CD14-positive monocyte (primary cell): Measurements from ENCODE around the gene ANGPTL2. TPM values are rescaled to one million over a fixed set of nuclear protein-coding genes. Genes with fewer than 3 reads are reported as not detected.

ENCODE experiments used
- DNase-seq, 3 donors: peaks; one replicate each; pipeline ENCODE4 v3.0.0-alpha.2; 2011 to 2022
- H2AFZ ChIP-seq: 2 replicates; pipeline ENCODE4 v1.6.0; 2012; ENCODE audit warnings: mild to moderate bottlenecking, low read depth, low read length, inconsistent platforms; ENCODE audit not compliant: insufficient read depth, poor library complexity, severe bottlenecking
- H3K27ac ChIP-seq, 2 donors: 1 replicate in 1 of 2; 2 replicates in 1 of 2; pipeline ENCODE4 v1.5.1; 2012 to 2013; ENCODE audit warnings: low read length in 2 of 2, control low read depth in 1 of 2, inconsistent platforms in 1 of 2, low read depth in 1 of 2, mild to moderate bottlenecking in 1 of 2
- H3K27me3 ChIP-seq, 2 donors: one replicate each; pipeline versions ENCODE4 v1.6.0 to v1.6.1; 2011 to 2013; ENCODE audit warnings: low read length in 2 of 2; ENCODE audit not compliant: control insufficient read depth in 2 of 2, insufficient read depth in 2 of 2
- H3K36me3 ChIP-seq, 2 donors: replicated peaks in 1 of 2; 1 replicate in 1 of 2; 2 replicates in 1 of 2; pipeline versions ENCODE4 v1.5.1 to v1.6.1; 2012 to 2013; ENCODE audit warnings: low read length in 2 of 2, control low read depth in 1 of 2, inconsistent platforms in 1 of 2, mild to moderate bottlenecking in 1 of 2; ENCODE audit not compliant: insufficient read depth in 2 of 2, control insufficient read depth in 1 of 2
- H3K4me1 ChIP-seq, 2 donors: 1 replicate in 1 of 2; 2 replicates in 1 of 2; pipeline versions ENCODE4 v1.5.1 to v1.6.1; 2012 to 2013; ENCODE audit warnings: low read length in 2 of 2, control low read depth in 1 of 2, inconsistent platforms in 1 of 2, mild to moderate bottlenecking in 1 of 2, moderate library complexity in 1 of 2; ENCODE audit not compliant: insufficient read depth in 2 of 2, control insufficient read depth in 1 of 2
- H3K4me2 ChIP-seq: replicated peaks from 2 replicates; pipeline ENCODE3; 2012; ENCODE audit warnings: low read length, moderate library complexity, mild to moderate bottlenecking; ENCODE audit not compliant: poor library complexity, severe bottlenecking; ENCODE audit errors: extremely low read depth
- H3K4me3 ChIP-seq, 3 experiments: fragments of 200-600 bp in 1 of 3; sonication (generic) in 1 of 3; replicated peaks in 1 of 3; 1 replicate in 2 of 3; 2 replicates in 1 of 3; pipeline ENCODE4 v1.5.1; 2011 to 2013; ENCODE audit warnings: low read length in 3 of 3, mild to moderate bottlenecking in 3 of 3, control low read depth in 2 of 3, low read depth in 2 of 3, inconsistent platforms in 1 of 3, moderate library complexity in 1 of 3
- H3K79me2 ChIP-seq: 2 replicates; pipeline ENCODE4 v1.6.0; 2012; ENCODE audit warnings: mild to moderate bottlenecking, control low read depth, inconsistent platforms, low read length, moderate library complexity; ENCODE audit not compliant: insufficient read depth
- H3K9ac ChIP-seq: 2 replicates; pipeline ENCODE4 v1.6.0; 2017; ENCODE audit warnings: low read length, mild to moderate bottlenecking; ENCODE audit not compliant: insufficient read depth, poor library complexity, severe bottlenecking
- H3K9me3 ChIP-seq, 2 donors: replicated peaks in 1 of 2; 1 replicate in 1 of 2; 2 replicates in 1 of 2; pipeline versions ENCODE4 v1.5.1 to v1.6.1; 2012 to 2013; ENCODE audit warnings: low read length in 2 of 2, control low read depth in 1 of 2; ENCODE audit not compliant: control insufficient read depth in 1 of 2, insufficient read depth in 1 of 2
- H4K20me1 ChIP-seq: 2 replicates; pipeline ENCODE4 v1.6.0; 2012; ENCODE audit warnings: mild to moderate bottlenecking, low read length, control low read depth, moderate library complexity; ENCODE audit not compliant: insufficient read depth
- H3K27ac Mint-ChIP-seq, 7 donors: one replicate each; pipeline ENCODE4 v1.8.0; 2020; ENCODE audit warnings: mild to moderate bottlenecking in 7 of 7, mixed read lengths in 7 of 7, moderate library complexity in 6 of 7, inconsistent platforms in 2 of 7
- H3K27me3 Mint-ChIP-seq, 3 donors: one replicate each; pipeline ENCODE4 v1.8.0; 2021 to 2022; ENCODE audit warnings: low read depth in 3 of 3, mild to moderate bottlenecking in 3 of 3, mixed read lengths in 3 of 3, moderate library complexity in 3 of 3, inconsistent platforms in 1 of 3
- H3K36me3 Mint-ChIP-seq, 2 donors: one replicate each; pipeline ENCODE4 v1.8.0; 2020; ENCODE audit warnings: mixed read lengths in 2 of 2, inconsistent platforms in 1 of 2, mild to moderate bottlenecking in 1 of 2
- H3K4me1 Mint-ChIP-seq: one replicate; pipeline ENCODE4 v1.8.0; 2020; ENCODE audit warnings: mild to moderate bottlenecking, mixed read lengths
- H3K4me3 Mint-ChIP-seq, 2 donors: one replicate each; pipeline ENCODE4 v1.8.0; 2020; ENCODE audit warnings: mild to moderate bottlenecking in 2 of 2, mixed read lengths in 2 of 2, moderate library complexity in 1 of 2
- H3K9me3 Mint-ChIP-seq, 7 donors: one replicate each; pipeline ENCODE4 v1.8.0; 2020 to 2022; ENCODE audit warnings: mixed read lengths in 7 of 7, mild to moderate bottlenecking in 6 of 7, moderate library complexity in 6 of 7, inconsistent platforms in 2 of 7
- CTCF ChIP-seq: fragments of 200-600 bp; IDR thresholded peaks from one replicate; pipeline ENCODE4 v1.8.0; 2022; ENCODE audit warnings: antibody characterized with exemption, mild to moderate bottlenecking
- WGBS: methylation state at CpG from one replicate; pipeline ENCODE4 v1.1.5; 2013; ENCODE audit warnings: missing lambda C conversion rate; ENCODE audit not compliant: insufficient coverage; 5-methylcytosine and 5-hydroxymethylcytosine counted together
- intact Hi-C, 2 donors: fragments of 100-400 bp; cut with micrococcal nuclease; formaldehyde crosslinking; loops; one replicate each; pipeline versions ENCODE4 v1.15.0 to v1.15.1; 2023
- polyA plus RNA-seq, 3 donors: library from polyadenylated mRNA; depleted of rRNA in 1 of 3; unstranded in 2 of 3; stranded (reverse) in 1 of 3; fragments of 300-500 nt in 2 of 3; fragments of >200 nt in 1 of 3; fragmentation: Illumina TruSeq in 2 of 3; gene quantifications; 1 replicate in 2 of 3; 2 replicates in 1 of 3; pipeline ENCODE4 v1.2.3, GENCODE V29; 2012 to 2021

Gene ANGPTL2
- polyA plus RNA-seq, 3 donors: not detected

DNA sequence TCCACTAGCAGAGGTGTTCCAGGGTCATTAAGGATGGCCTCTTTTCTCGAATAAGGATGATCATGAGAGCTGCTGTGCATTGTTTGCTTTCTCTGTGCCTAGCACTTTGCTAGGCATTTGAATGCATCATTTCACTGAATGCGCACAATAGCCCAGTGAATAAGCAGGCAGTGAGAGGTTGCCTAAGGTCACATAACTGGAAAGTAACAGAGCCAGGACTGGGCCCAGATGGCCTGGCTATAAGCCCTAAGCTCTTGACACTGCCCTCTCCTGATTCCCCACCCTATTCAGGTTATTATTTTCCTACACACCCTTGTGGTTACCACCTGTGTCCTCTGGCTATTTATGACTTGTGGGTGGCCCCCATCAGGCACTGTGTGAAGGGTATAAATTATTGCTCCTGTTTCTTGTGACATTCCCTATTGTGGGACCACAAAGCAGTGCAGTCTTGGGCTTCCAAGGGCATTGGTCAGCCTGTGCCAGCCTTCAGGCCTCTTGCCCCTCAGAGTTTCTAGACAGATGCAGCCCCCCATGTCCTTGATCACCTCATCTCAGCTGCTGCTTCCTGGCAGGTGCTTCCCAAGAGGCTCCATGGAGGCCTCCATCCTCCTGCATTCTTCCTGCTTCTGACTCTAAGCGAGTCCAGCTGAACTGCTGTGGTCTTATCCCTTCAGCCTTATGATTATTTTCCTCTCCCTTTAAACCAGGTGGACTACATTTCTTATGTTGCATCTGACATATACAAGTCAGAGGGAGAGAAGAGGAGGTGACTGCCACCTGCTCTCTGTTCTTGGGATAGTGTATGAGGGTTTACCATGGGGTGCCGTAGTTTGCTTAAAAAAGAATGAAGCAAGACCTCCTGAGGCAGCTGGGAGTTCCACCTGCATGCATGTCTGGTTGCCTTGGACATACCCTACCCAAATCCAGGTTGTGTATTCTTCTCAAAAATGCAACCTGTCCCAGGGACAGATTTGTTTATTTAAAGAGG is 47.6 kb downstream of the ANGPTL2 start:
- H3K27me3 Mint-ChIP-seq: peaks cover 4 to 19% (median 9%) of the 10 kb centered on the region in 3 donors
- Histone ChIP-seq H2AFZ (no peak overlapping the region), H3K36me3 (no peaks in the 10 kb centered on the region), H3K4me2 (no peak overlapping the region), H3K27me3 (no peaks in the 10 kb centered on the region), H3K9me3 (peaks cover 0 to 3% of the 10 kb centered on the region in 2 donors), H3K4me3 (no peak overlapping the region), H3K9ac (no peak overlapping the region), H3K27ac (no peak overlapping the region), H4K20me1 (no peaks in the 10 kb centered on the region), H3K79me2 (no peaks in the 10 kb centered on the region), H3K4me1 (no peaks in the 10 kb centered on the region)
- no peak for TF ChIP-seq CTCF
- H3K4me3 Mint-ChIP-seq: no peak overlapping the region
- peaks cover 2 to 15% (median 9%) of the 10 kb centered on the region in 7 donors for H3K9me3 Mint-ChIP-seq
- WGBS: 97% methylated on average over 3 of the region's 4 CpGs
- H3K27ac Mint-ChIP-seq: peak overlapping the region in 1 of 7 donors; percentile 3
- peaks cover 5% of the 10 kb centered on the region for H3K4me1 Mint-ChIP-seq
- no peak for DNase-seq
- intact Hi-C loops: no loop called here
- H3K36me3 Mint-ChIP-seq: peaks cover 0 to 8% of the 10 kb centered on the region in 2 donors

DNA sequence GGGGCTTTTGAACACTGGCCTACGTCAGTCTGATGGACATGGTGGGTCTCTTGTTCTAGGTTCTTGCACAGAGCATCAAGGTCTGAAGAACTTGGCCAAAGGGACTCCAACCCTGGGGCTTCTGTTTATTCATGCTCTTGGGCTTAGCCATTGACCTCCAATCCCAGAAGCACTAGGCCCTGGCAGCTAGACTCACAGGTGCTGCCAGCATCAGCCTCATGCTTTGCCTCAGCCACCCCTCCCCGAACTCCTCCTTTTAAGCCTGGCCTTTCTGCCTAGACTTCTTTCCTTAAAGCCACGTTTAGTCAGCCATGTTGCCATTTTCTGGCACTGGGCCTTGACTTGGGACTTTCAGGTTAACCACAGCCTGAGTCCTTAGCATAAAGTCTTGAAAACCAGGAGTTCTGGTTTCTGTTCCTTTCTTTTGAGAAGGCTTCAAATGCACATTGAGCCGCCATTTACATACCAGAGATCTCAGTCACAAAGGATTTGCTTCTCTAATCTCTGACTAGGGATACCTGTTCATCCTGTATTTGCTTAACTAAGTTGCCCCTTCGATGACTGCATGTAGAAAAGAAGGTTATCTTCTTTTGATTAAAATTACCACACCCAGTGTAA is 54.7 kb downstream of the ANGPTL2 start:
- no peak overlapping the region for H2AFZ ChIP-seq
- no peak overlapping the region for H3K27ac Mint-ChIP-seq
- peaks cover 1 to 5% (median 3%) of the 10 kb centered on the region in 3 donors for H3K27me3 Mint-ChIP-seq

More for the DNA sequence above, 54.7 kb downstream of the ANGPTL2 start:
- WGBS: 64% methylated on average over 4 of the region's 5 CpGs
- intact Hi-C loops: no loop called here
- H4K20me1 ChIP-seq: no peaks in the 10 kb centered on the region
- Mint-ChIP-seq H3K36me3 (peaks cover 0 to 14% of the 10 kb centered on the region in 2 donors), H3K4me1 (peaks cover 21% of the 10 kb centered on the region), H3K9me3 (peaks cover 0 to 15% (median 9%) of the 10 kb centered on the region in 7 donors), H3K4me3 (no peak overlapping the region)
- no peak overlapping the region for H3K4me3 ChIP-seq
- H3K4me1 ChIP-seq: peaks cover 4 to 18% of the 10 kb centered on the region in 2 donors
- DNase-seq: no peak
- no peak overlapping the region for H3K4me2 ChIP-seq
- no peak overlapping the region for H3K9ac ChIP-seq
- peaks cover 0 to 3% of the 10 kb centered on the region in 2 donors for H3K9me3 ChIP-seq
- no peak for TF ChIP-seq CTCF
- no peak overlapping the region for H3K27ac ChIP-seq
- H3K27me3 ChIP-seq: no peaks in the 10 kb centered on the region
- no peaks in the 10 kb centered on the region for H3K79me2 ChIP-seq
- H3K36me3 ChIP-seq: no peaks in the 10 kb centered on the region
